ENCODE measurements around the gene TPP2.
A peak's percentile ranks its signal among the peaks of the same experiment; 100 is the strongest.

Gene TPP2

DNA sequence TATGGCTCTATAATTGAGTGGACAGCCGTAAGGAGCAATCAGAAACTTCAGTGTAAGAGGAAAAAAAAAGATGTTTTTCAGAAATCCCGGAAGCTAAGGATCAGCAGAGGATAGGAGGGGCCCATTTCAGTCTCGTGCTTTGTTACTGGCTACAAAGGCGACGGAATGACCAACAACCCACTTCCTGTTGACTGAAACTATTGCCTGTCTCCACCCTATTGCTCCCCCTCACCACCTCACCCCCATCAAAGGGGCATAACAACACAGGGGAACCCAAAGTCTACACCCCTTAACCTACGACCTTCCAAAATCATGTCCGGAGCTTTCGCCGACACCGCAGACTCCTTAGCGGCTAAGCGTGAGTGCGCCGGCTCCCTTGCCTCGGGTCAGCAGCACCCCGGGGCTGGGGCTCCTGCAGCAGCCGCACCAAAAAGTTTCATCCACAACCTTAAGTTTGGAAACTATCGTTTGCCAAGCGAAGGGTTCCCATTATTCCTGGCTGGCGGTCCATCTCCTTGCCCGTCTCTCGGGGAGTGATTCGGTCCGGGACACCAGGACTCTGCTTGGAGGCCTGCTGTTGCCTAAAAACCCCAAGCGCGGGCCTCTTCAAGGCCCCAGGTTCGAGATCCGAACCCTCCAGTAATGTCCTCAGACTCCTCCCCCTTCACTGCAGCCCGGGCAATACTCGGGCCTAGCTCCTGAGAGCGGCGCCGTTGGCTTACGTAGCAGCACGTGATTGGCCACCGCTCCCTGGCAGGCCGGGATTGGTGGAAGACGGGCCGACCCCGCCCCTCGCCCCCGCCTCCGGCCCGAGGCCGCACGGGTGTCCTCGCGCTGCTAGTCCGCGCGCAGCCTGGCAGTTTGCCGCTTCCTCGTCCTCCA lies at the start of gene TPP2:
Gene TPP2, plus strand, starts transcription at position 840 of the 882 bp plus-strand sequence. CDS start 53 bp downstream, outside the sequence.
- DNase-seq: peak; percentile 78

DNA sequence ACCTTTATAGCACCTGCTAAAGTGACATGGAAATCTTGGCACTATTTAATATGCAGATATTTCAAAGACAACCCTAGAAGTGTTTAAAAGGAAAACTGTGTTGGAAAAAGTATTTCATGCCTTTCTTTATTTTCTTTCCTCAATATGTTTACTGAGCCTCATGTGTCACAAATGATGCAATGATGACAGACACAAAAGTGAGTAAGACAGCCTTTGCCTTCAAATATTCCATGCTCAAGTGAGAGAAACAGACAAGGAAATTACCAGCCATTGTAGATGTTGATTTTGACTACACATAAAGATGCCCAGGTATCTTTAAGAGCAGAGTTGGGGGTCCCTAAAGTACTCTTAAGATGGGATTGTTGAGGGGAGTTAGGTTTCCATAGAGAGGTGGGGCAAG lies 48.0 kb upstream of the TPP2 start:
- DNase-seq: no peak

DNA sequence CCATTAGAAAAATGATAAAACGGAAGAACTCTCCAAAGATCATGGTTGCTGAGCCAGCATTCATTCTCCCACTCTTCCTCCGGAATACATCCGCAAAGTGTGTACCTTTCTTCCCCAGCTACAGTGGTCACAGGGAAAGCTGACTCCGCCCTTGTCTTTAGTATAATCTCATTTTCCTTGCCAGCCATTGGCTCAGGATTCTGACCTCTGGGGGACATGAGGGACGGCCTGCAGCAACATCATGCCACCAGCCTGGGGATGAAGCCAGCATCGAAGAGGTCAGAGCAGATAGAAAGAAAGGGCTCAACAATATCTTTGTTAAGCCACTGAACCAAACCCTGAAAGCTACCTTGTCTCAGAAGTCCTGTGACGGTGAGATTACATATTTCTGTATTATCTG lies 46.3 kb upstream of the TPP2 start:
- DNase-seq: no peak

DNA sequence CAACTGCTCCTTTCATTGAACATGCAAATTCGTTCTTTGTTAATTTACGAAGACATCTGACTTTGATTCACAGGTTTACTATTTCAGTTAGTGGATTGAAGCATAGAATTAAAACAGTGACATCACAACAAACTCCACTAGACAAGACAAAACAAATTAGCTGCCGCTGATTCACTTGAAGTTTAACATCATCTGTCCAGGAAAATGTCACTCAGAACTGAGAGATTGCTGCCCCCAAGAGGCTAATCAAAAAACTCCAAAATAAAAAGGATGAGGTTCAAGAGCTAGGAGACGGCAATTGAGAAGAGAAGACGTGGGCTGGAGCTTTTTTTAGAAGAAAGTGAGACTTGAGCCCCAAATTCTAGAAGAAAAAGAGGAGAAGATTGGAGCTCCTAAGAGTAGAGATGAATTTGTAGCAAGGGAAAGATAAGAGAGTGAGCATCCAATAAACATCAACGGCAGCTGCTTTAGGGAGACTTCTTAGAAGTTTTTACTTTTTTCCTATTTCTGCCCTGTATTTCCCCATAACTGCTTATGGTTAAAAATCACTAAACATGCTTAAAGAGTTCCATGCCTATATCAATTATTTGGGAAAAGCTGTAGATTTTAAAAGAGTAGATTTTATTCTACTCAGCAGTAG lies 40.8 kb upstream of the TPP2 start:
- DNase-seq: peak; percentile 41

DNA sequence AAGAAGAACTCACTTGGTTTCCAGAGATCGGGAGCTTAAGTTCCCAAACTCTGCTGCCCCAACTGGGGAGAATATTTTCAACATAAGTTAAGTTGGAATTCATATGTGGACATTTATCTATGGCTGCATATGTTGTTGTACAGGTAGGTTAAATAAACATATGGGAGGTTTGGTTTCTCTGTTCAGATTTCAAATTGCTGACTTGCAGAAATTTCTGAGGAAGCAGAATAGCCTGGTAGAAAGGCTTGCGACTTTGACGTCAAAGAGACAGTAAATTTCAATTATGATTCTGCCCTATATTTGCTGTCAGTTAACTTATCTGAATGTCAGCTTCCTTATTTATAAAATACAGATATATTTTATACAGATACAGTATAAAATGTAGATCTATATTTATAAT lies 40.0 kb upstream of the TPP2 start:
- no peak for DNase-seq

DNA sequence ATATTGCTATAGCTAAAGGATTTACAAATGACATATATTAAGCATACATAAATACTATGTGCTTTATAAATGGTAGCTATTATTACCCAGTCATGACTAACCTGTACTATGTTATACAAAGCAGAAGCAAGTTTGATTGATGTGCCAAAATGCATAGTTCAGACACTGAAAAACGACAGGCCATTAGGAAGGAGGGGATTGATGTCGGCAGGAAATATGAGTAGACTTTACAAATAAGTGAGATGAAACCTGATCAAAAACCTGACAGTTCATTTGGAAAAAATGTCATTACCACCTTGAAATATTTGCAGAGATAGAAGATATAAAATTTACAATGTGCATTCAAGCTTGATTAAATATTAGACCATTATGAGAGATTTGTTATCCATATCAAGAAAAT lies 38.8 kb upstream of the TPP2 start:
- DNase-seq: no peak

DNA sequence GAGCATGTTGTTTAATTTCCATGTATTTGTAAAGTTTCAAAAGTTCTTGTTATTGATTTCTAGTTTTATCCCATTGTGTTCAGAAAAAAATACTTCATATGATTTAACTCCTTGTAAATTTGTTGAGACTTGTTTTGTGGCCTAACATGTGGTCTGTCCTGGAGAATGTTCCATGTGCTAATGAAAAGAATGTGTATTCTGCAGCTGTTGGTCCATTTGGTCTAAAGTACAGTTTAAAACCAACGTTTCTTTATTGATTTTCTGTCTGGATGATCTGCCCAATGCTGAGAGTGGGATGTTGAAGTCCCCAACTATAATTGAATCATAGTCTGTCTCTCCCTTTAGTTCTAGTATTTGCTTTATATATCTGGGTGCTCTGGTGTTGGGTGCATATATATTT lies 34.9 kb upstream of the TPP2 start:
- DNase-seq: no peak

DNA sequence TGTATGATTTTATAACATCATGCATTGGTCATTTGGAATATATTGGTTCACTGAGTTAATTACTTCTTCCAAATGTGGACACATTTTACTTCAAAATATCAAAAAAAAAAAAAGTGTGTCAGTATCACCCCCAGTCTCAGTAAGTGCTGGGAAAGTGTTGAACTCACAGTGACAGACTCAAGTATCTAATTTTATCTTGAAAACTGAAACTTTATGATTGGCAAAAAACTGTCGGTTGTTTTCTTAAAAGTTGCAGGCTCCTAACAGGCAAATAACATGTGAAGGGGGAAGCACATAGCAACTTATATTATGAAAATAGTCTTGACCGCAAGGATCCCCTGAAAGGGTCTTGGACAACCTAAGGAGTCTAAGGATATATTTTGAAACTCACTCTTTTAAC lies 33.5 kb upstream of the TPP2 start:
- no peak for DNase-seq

DNA sequence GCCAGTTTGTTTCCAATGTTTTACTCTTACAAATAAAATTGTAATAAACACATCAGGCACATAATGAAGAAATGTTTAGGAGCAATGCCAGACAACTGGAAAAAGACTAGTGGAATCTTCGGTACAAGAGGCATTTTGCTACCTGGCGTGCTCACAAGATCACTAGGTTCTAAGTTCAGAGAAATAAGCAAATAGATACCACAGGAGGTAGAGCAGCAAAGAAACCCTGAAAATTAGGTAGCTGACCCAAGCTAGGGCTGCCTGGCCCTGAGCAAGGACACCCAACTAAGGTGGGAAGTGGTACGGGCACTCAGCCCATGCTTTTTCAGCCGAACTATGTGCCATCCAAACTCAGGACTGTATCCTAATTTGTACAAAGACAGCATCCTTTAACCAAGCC lies 32.2 kb upstream of the TPP2 start:
- no peak for DNase-seq

DNA sequence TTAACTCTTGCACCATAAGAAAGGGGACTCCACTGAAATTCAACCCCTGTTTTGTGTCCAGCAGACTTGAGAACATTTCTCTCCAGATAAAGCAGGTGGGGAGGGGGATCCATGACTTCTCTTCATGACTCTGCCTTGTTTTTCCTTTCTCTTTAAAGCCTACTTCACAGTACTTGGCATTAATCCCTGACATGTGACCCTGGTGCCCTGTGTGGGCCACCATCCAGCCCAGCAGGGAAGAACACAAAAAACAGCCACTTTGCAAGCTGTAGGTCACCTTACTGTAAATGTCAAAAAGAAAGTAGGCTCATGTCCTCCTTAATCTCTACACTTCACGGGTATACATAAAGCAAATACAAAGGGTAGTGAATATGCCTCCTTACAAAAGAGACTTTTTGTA lies 30.3 kb upstream of the TPP2 start:
- DNase-seq: no peak

DNA sequence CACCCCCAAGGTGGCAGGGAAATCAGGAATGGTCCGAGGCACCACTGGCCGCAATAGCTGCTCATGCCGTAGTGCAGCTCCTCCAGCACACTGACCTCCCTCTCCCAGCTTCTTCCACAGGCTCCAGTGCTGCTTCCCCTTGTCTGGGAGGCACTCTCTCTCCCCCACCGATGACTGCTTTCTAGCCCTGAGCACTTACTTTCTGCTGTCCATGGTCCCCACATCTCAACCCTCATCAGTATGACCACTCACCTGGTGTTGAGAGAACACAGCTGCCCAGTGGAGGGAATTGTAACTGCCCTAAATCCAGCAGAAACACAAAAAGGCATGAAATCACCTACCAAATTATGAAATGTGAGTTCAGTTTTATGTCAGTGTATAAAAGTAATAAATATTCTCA lies 28.9 kb upstream of the TPP2 start:
- DNase-seq: no peak

DNA sequence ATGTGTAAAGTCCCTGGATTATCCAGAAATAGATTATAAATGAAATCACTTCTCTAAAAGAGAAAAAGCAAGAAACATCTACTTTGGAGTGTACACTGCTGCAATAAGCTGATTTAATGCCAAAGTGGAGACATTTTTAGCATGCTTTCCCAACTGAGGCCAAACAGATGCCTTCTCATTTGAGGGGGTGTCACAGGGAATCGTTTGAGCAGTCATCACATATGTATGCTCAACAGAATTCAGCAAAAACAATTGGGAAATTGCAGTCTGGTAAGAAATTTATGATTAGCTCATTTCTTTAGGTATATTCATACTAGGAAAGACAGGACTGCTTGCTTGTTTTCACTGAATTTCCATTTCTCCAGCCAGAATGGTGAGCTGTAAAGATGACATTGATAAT lies 27.3 kb upstream of the TPP2 start:
- no peak for DNase-seq

DNA sequence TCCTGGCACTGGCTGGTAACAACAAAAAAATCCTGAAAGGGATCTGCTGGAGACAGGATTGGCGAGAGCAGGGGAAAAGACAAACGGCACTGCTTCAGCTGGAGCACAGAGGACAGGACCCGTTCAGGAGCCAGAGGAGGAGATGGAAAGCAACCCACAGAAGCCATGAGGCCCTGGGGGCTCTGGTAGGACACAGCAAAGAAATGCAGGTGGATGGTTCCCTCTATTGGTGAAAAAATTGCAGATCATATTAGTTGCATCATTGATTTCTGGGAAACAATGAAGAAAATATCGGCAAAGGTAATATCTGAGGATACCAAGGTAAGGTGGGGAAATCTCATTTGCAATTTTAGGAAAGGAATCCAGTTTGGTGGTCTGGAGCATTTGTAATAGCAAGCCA lies 25.7 kb upstream of the TPP2 start:
- no peak for DNase-seq

DNA sequence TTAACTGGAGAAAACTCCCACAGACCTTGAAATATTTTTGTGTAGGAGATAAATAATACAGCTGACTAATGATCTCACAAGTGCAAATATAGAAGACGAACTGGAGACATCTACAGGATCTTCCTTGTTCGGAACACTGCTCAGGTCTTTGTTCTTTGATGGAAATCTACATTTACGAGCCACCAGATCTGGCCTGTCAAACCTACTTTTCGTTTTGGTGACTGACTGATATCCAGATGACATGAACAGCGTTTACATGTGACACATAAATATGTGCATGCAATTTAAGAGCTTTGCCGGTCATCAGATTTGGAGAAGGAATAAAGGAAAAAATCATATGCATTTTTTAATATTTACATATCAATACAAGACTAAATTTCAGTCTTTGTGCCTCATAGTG lies 24.5 kb upstream of the TPP2 start:
- no peak for DNase-seq

DNA sequence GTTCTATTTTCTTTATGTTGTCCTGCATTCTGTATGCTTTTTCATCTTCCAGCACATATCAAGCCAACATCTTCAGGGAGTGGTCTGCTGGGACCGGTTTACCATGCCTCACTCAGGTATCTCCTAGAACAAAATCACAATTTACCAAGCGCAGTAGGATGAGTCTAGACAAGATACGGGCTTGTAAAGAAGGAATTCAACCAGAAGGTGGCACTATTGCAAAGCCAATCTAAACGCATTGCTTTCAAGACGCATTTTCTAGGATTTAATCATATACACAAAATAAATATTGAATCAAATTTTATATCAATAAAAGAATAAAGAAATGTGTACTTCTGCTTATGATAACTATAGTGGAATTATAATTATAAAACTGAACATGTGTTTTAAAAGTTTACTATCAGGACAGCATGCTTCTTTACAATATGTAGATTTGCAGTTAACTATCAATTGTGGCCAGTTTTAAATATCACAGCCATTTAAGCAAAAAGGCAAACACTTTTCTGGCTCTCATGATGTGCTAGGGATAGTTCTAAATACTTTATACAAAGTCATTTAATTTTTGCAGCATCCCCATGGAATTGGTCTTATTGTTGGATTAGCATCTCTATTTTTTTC lies 16.1 kb upstream of the TPP2 start:
- peak; percentile 44 for DNase-seq

DNA sequence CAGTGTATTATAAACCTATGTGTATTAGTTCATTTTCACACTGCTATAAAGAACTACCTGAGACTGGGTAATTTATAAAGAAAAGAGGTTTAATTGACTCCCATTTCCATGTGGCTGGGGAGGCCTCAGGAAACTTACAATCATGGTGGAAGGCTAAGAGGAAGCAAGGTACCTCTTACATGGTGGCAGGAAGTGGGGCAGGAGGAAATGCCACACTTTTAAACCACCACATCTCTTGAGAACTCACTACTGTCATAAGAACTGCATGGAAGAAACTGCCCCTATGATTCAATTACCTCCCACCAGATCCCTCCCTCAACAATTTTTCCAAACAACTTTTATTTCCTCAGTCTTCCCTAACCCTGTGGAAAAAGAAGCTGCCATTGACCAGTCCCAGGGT lies 14.5 kb upstream of the TPP2 start:
- DNase-seq: no peak

DNA sequence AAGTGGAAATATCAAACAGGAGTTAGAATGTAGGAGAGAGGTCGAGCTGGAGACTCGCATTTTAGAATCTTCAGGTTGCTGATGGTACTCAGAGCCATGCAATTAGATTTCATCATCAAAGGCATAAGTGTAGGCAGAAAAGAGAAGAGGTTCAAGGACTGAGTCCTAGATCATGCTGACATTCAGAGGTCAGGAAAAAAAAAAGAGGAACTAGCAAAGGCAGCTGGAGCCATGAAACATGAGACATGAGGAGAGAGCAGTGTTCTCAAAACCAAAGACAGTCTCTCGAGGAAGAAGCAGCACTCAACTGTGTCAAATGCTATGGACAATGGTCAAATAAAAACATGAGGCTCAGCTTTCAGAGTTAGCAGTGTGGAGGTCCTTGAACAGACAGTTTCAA lies 12.4 kb upstream of the TPP2 start:
- peak; percentile 51 for DNase-seq

DNA sequence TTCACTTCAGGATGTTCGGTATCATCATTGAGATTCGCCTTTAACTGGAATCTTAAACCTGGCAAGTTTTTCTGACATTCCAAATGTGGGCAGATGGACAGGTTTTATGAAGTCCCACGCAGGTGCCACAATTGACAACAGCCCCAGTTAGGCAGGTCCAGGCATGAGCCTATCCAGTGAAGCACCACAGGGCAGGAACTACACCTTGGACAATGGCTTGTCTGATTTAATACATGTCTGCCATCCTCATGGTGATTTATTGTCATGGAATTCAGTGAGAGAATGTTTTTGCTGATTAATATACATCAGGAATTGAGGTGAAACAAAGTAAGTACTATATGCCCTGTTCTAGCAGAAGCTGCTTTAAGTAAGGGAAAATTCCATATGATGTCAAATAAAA lies 10.2 kb upstream of the TPP2 start:
- DNase-seq: no peak

DNA sequence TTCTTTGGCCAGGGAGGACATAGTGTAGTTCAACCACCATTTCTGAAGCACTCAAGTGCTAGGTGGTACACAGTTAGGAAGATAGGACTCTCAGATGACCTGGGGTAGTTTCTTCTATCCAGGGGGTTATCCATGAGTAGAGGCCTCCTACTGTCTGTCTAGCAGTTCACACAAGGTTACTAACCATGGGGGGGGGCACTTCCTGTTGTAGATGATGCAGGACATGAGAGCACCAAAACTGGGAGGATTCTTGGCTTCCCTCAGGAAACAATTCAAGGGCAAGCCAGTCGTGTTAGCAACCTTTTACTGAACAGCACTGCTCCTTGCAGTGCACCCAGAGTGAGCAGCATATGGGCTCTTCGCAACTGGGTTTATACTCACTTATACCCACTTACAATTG lies 8.9 kb upstream of the TPP2 start:
- no peak for DNase-seq

DNA sequence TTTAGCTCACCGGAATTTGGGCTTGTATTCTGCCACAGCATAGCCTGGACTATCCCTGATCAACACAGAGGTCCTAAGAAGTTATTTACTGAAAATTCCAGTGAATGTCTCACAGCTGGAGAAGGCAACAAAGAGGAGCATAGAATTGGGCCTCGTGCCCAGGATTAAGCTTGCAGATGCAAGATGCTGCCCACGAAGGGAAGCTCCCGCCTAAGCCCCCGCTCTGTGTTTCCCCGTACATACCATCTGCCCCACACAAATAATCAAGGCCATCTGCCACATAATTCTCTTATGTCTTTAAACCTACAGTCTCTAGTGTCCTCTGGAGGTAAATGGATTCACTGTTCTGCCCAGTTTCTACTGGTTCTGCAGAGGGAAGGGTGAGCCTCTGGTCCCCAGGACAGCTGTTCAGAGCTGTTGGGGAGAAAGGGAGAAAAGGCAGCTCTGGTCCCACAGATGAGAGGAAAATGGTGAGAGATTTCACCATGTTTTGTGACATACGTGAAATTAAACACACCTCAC lies 7.4 kb upstream of the TPP2 start:
- DNase-seq: no peak

DNA sequence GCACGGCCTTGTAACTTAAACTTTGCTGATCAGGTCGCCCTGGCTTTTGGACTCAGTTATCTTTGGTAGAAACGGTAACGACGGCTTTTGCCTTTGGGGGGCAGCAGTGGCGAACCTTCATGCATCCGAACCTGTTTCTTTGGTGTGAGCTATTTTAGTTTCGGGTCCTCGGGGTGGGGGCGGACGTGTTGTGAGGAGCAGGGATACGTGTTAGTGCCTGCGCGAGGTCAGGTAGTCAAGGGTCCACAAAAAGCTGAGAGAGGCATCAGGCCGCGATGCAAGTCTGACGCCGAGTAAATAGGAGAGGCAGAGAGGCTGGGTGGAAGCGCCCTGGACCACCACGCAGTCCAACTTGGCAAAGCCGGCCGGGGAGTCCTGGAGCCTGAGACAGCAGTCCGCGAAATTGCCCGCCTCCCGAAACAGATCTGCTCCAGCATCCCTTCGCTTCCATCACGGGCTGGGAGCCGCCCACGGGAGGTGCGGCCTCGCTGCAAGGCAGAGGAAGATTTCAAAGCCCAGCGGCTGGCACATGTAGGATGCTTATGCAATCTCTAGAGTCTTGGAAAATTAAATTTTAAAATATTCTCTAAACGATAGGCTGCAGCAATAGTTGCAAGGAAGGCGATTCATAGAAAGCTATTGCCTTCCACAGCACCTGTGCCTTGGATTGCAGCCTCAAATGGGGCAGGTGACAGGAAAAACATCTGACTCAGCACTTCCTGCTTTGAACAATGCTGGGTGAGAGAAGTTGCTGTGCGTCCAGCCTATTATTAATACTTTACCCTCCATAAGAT lies 4.6 kb upstream of the TPP2 start:
- peak; percentile 63 for DNase-seq

DNA sequence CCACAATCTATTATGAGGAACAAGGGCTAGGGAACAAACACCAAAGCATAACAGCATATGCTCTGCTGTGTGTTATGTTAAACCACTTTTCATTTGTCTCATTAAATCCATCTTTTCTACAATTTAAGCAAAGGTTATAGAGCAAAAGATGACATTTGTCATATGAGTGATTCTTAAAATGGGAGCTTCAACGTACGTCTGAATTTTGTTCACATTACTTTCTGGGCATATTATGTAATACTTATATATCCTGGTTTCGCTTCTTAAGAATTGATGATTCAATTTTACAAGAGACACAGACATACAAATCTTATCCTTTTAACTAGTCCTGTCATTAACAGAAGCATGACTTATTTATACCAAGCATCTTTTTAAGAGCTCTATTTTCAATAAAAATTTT lies 3.3 kb upstream of the TPP2 start:
- no peak for DNase-seq
